Muscle layer of duodenum (tissue), 2 donors: ENCODE data around the gene ULBP3.

Experiments used
- H3K27ac ChIP-seq: one replicate; pipeline ENCODE4 v1.7.0; 2013; ENCODE audit warnings: mild to moderate bottlenecking, low read length
- H3K27me3 ChIP-seq: one replicate; pipeline ENCODE4 v1.7.0; 2013; ENCODE audit warnings: low read depth, mild to moderate bottlenecking, control low read depth, low read length
- H3K36me3 ChIP-seq, 2 donors: one replicate each; pipeline ENCODE4 v1.7.0; 2013; ENCODE audit warnings: low read length in 2 of 2, control low read depth in 1 of 2, mild to moderate bottlenecking in 1 of 2; ENCODE audit not compliant: insufficient read depth in 2 of 2, control insufficient read depth in 1 of 2
- H3K4me1 ChIP-seq, 2 donors: one replicate each; pipeline ENCODE4 v1.7.0; 2013; ENCODE audit warnings: low read length in 2 of 2, mild to moderate bottlenecking in 2 of 2, control low read depth in 1 of 2, moderate library complexity in 1 of 2; ENCODE audit not compliant: insufficient read depth in 2 of 2, control insufficient read depth in 1 of 2
- H3K4me3 ChIP-seq, 2 donors: one replicate each; pipeline ENCODE4 v1.7.0; 2013; ENCODE audit warnings: low read length in 2 of 2, low read depth in 1 of 2, mild to moderate bottlenecking in 1 of 2
- H3K9me3 ChIP-seq, 2 donors: one replicate each; pipeline ENCODE4 v1.7.0; 2013; ENCODE audit warnings: low read length in 2 of 2, control low read depth in 1 of 2, mild to moderate bottlenecking in 1 of 2; ENCODE audit not compliant: control insufficient read depth in 1 of 2
- donor health status: healthy.

The ULBP3 gene

DNA sequence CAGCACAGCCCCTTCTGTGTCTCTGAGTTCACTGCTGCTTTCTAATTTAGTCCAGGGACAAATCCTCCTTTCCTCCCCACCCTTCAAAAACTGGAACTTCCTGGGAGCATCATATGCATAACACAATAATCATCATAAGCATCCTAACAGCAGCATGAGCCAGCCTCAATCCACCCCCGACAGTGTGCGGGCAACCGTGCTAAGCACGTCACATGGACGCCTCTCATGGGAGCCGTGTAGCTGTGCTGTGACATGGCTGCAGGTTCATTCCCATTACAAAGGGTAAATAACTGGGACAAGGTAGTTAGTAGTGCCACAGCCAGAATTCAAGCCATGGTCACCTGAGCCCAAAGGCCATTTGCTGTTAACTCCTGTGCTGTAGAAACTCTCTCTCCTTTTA, 24.5 kb upstream of the ULBP3 start:
- Histone ChIP-seq H3K4me1 (no peaks in the 10 kb centered on the region), H3K36me3 (no peaks in the 10 kb centered on the region), H3K9me3 (no peaks in the 10 kb centered on the region), H3K27me3 (no peaks in the 10 kb centered on the region), H3K4me3 (no peak overlapping the region), H3K27ac (no peak overlapping the region)

- H3K9me3 ChIP-seq, result no peaks in the 10 kb centered on the region
- no peaks in the 10 kb centered on the region for H3K36me3 ChIP-seq
- no peak overlapping the region for H3K27ac ChIP-seq
- H3K4me3 ChIP-seq, result no peak overlapping the region
- H3K27me3 ChIP-seq, result no peaks in the 10 kb centered on the region
- H3K4me1 ChIP-seq, result no peaks in the 10 kb centered on the region
These were observed 22.6 kb upstream of the ULBP3 start for GRCh38 chr6:150091476-150091875.

DNA sequence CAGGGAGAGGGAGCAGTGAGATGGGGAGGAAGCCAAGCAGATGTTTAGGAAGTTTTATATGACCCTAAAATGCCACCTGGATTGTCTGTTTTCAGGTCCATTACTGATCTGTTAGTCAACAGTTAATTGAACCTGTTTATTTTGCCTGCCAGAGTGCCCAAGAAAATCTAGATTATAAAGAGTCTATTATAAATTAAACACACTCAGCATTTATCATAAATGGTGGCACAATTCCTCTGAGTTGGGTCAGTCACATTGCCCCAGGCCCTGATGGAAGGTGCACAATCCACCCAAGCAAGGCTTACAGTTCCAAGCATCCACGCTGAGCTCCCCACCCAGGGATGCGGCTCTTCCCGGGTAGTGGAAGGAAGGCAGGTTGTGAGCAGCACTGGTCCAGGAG, 21.4 kb upstream of the ULBP3 start:
- no peaks in the 10 kb centered on the region for H3K36me3 ChIP-seq
- H3K4me3 ChIP-seq, result no peak overlapping the region
- H3K27ac ChIP-seq, result no peak overlapping the region
- H3K4me1 ChIP-seq, result no peaks in the 10 kb centered on the region
- no peaks in the 10 kb centered on the region for H3K27me3 ChIP-seq
- H3K9me3 ChIP-seq, result no peaks in the 10 kb centered on the region

GRCh38 chr6:150088481-150089154, 19.7 kb upstream of the ULBP3 start:
- no peaks in the 10 kb centered on the region for H3K36me3 ChIP-seq
- H3K27me3 ChIP-seq, result no peaks in the 10 kb centered on the region
- no peak overlapping the region for H3K27ac ChIP-seq
- H3K9me3 ChIP-seq, result no peaks in the 10 kb centered on the region
- H3K4me3 ChIP-seq, result no peak overlapping the region
- no peaks in the 10 kb centered on the region for H3K4me1 ChIP-seq

- H3K4me1 ChIP-seq, result no peaks in the 10 kb centered on the region
- no peaks in the 10 kb centered on the region for H3K9me3 ChIP-seq
- no peaks in the 10 kb centered on the region for H3K27me3 ChIP-seq
- no peak overlapping the region for H3K27ac ChIP-seq
- H3K4me3 ChIP-seq, result no peak overlapping the region
- H3K36me3 ChIP-seq, result no peaks in the 10 kb centered on the region
These were observed 18.4 kb upstream of the ULBP3 start for GRCh38 chr6:150087336-150087735.

DNA sequence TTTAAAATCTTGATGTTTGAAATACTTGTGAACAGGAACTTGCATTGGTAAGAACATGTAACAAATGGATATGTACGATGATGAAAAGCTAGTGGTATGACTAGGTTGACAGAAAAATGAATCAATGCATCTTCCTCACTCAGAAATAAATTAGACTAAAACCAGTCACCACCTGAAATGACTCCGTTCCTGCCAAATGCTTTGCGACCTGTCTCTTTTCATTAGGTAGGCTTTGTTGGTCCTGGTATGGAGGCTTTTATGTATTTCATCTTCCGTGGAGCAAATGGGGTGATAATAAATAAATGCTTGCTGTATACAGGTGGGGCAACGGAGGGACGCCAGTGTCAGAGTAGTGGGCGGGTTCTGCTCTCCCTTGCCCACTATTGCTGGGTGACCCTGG, 17.1 kb upstream of the ULBP3 start:
- Histone ChIP-seq H3K4me1 (no peaks in the 10 kb centered on the region), H3K27ac (no peak overlapping the region), H3K9me3 (no peaks in the 10 kb centered on the region), H3K4me3 (no peak overlapping the region), H3K36me3 (no peaks in the 10 kb centered on the region), H3K27me3 (no peaks in the 10 kb centered on the region)

GRCh38 chr6:150084426-150084825, 15.5 kb upstream of the ULBP3 start:
- Histone ChIP-seq H3K36me3 (no peaks in the 10 kb centered on the region), H3K9me3 (no peaks in the 10 kb centered on the region), H3K27ac (no peak overlapping the region), H3K4me1 (no peaks in the 10 kb centered on the region), H3K4me3 (no peak overlapping the region), H3K27me3 (no peaks in the 10 kb centered on the region)

DNA sequence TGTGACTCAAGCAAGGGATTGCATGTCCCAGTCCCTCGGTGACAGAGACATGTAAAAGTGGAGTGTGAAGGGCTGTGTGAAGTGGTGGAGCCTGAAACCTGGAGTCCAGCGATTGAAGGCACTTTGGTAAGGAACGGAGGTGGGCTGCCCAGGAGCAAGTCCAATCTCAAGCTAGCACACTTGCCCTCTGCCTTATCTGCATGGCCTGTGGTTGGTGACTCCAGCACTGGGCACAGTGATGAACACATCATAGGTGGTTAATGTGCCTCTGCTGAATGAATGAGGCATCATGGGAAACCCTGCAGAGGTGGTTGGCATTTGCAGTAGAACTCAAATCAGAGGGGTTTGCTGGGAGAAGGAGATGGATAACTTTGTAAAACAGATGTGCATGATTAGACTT, 14.9 kb upstream of the ULBP3 start:
- H3K36me3 ChIP-seq, result no peaks in the 10 kb centered on the region
- no peaks in the 10 kb centered on the region for H3K9me3 ChIP-seq
- no peaks in the 10 kb centered on the region for H3K4me1 ChIP-seq
- no peak overlapping the region for H3K27ac ChIP-seq
- H3K27me3 ChIP-seq, result no peaks in the 10 kb centered on the region
- no peak overlapping the region for H3K4me3 ChIP-seq

DNA sequence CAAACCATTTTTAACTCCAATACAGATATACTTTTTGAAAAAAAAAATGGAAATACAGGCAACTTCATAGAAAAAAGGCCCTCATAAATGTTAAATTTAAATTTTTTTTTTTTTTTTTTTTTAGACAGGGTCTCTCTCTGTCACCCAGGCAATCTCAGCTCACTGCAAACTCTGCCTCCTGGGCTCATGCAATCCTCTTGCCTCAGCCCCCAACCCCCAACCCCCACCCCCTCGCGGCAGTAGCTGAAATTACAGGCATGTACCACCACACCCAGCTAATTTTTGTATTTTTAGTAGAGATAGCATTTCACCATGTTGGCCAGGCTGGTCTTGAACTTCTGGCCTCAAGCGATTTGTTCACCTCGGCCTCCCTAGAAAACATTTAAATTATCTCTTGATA, 12.8 kb upstream of the ULBP3 start:
- Histone ChIP-seq H3K27ac (no peak overlapping the region), H3K4me3 (no peak overlapping the region), H3K4me1 (no peaks in the 10 kb centered on the region), H3K27me3 (no peaks in the 10 kb centered on the region), H3K36me3 (no peaks in the 10 kb centered on the region), H3K9me3 (no peaks in the 10 kb centered on the region)

DNA sequence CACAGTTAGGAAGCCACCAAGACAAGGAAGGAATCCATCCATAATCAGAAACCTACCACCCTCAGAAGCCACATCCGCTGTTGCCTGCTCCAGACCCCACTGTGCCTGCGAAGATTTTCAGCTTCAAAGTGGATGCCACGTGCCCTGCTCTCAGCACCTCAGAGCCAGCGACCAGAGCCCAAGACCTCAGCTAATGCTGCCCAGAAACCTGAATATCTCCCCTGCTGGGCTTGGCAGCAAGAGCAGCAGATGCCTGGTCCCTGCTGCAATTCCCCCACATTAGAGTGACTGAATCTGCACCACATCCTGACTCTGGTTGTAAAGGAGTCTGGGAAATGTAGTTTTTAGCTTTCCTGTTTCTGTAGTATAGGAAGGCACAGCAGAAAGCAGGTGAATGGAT, 10.7 kb upstream of the ULBP3 start:
- Histone ChIP-seq H3K4me3 (no peak overlapping the region), H3K27me3 (no peaks in the 10 kb centered on the region), H3K27ac (no peak overlapping the region)

DNA sequence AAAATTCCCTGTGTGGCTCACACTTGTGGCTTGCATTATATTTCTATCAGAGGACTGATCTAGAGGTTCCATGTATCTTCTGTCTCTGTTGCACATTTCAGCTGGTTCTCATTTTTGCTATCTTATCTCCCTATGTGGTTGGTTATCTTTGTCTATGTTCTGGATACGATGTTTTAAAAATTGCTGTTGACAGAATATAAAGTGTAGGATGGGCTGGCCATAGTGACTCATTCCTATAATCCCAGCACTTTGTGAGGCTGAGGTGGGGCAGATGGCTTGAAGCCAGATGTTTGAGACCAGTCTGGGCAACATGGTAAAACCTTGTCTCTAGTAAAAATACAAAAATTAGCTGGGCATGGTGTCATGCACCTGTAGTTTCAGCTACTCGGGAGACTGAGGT, 9.9 kb upstream of the ULBP3 start:
- no peak overlapping the region for H3K4me3 ChIP-seq
- no peaks in the 10 kb centered on the region for H3K4me1 ChIP-seq
- no peaks in the 10 kb centered on the region for H3K9me3 ChIP-seq
- H3K36me3 ChIP-seq, result no peaks in the 10 kb centered on the region
- H3K27me3 ChIP-seq, result no peaks in the 10 kb centered on the region
- H3K27ac ChIP-seq, result no peak overlapping the region

More for the DNA sequence above, 10.7 kb upstream of the ULBP3 start:
- no peaks in the 10 kb centered on the region for H3K4me1 ChIP-seq
- no peaks in the 10 kb centered on the region for H3K36me3 ChIP-seq
- no peaks in the 10 kb centered on the region for H3K9me3 ChIP-seq

- H3K36me3 ChIP-seq, result no peaks in the 10 kb centered on the region
- no peaks in the 10 kb centered on the region for H3K9me3 ChIP-seq
- no peaks in the 10 kb centered on the region for H3K27me3 ChIP-seq
- no peak overlapping the region for H3K27ac ChIP-seq
- no peak overlapping the region for H3K4me3 ChIP-seq
- H3K4me1 ChIP-seq, result no peaks in the 10 kb centered on the region
These were observed 7.4 kb upstream of the ULBP3 start for GRCh38 chr6:150076196-150076893.
